IMR-90 (cell line): ENCODE data around the gene CGNL1. TPM values are rescaled to one million over a fixed set of nuclear protein-coding genes. Genes with fewer than 3 reads are reported as not detected.

Experiments used
- ATAC-seq: fragments of 200-7000 bp; cut with Tn5 transposase; 2 replicates; pipeline ENCODE4 v1.9.1; 2020; ENCODE audit warnings: low read depth, mild to moderate bottlenecking, moderate library complexity
- BruUV-seq: library from RNA; stranded (reverse); fragments of 400-500 nt; replicated peaks from 2 replicates; lab custom pipeline; 2021; lab: Mats Ljungman, UMichigan
- CTCF ChIA-PET: fragments of 300-600 bp; formaldehyde crosslinking; extraction: SDS; loops from one replicate; lab custom pipeline; 2021; ENCODE audit warnings: antibody characterized with exemption; lab: Yijun Ruan, JAX
- POLR2A ChIA-PET: fragments of 300-600 bp; sonication (Branson Sonifier 250); formaldehyde crosslinking; loops from one replicate; lab custom pipeline; 2022; ENCODE audit warnings: antibody characterized with exemption; ENCODE audit not compliant: unreplicated experiment; lab: Charles Lee
- DNase-seq: peaks from one replicate; pipeline ENCODE4 v3.0.0; 2013
- H2AFZ ChIP-seq: replicated peaks from 2 replicates; pipeline ENCODE3; 2013; ENCODE audit warnings: low read length, mild to moderate bottlenecking; ENCODE audit not compliant: poor library complexity
- H2AK5ac ChIP-seq: 2 replicates; pipeline ENCODE4 v1.6.1; 2013; ENCODE audit warnings: low read depth, low read length, inconsistent platforms
- H2AK9ac ChIP-seq: replicated peaks from 2 replicates; pipeline ENCODE3; 2013; ENCODE audit warnings: mild to moderate bottlenecking, low read depth, low read length, moderate library complexity; ENCODE audit not compliant: poor library complexity
- H2BK120ac ChIP-seq: 2 replicates; pipeline ENCODE4 v1.6.1; 2013; ENCODE audit warnings: low read depth, low read length, inconsistent platforms
- H2BK15ac ChIP-seq: 3 replicates; pipeline ENCODE4 v1.6.1; 2013; ENCODE audit warnings: low read depth, low read length, inconsistent platforms
- H2BK20ac ChIP-seq: 2 replicates; pipeline ENCODE4 v1.6.1; 2013; ENCODE audit warnings: low read depth, mild to moderate bottlenecking, inconsistent platforms, low read length, moderate library complexity
- H2BK5ac ChIP-seq: 2 replicates; pipeline ENCODE4 v1.6.1; 2013; ENCODE audit warnings: mild to moderate bottlenecking, low read depth, low read length, inconsistent platforms; ENCODE audit not compliant: poor library complexity, severe bottlenecking
- H3K14ac ChIP-seq: replicated peaks from 2 replicates; pipeline ENCODE4 v1.6.1; 2013; ENCODE audit warnings: low read depth, low read length, inconsistent platforms
- H3K18ac ChIP-seq: 2 replicates; pipeline ENCODE4 v1.6.1; 2013; ENCODE audit warnings: low read depth, low read length, control low read depth
- H3K23ac ChIP-seq: 2 replicates; pipeline ENCODE4 v1.6.1; 2013; ENCODE audit warnings: low read depth, low read length, inconsistent platforms
- H3K27ac ChIP-seq: 2 replicates; pipeline ENCODE4 v1.5.1; 2013; ENCODE audit warnings: mild to moderate bottlenecking, control low read depth, low read length; ENCODE audit not compliant: insufficient read depth
- H3K27me3 ChIP-seq: 2 replicates; pipeline ENCODE4 v1.6.1; 2013; ENCODE audit warnings: low read length; ENCODE audit not compliant: control insufficient read depth, insufficient read depth
- H3K36me3 ChIP-seq: 2 replicates; pipeline ENCODE4 v1.6.1; 2013; ENCODE audit warnings: low read length, mixed read lengths; ENCODE audit not compliant: control insufficient read depth, insufficient read depth
- H3K4ac ChIP-seq: 2 replicates; pipeline ENCODE4 v1.6.1; 2013; ENCODE audit warnings: low read depth, low read length, inconsistent platforms
- H3K4me1 ChIP-seq: 2 replicates; pipeline ENCODE4 v1.6.1; 2013; ENCODE audit warnings: low read length, mixed read lengths; ENCODE audit not compliant: control insufficient read depth, insufficient read depth
- H3K4me2 ChIP-seq: 2 replicates; pipeline ENCODE4 v1.6.1; 2013; ENCODE audit warnings: low read depth, mild to moderate bottlenecking, control low read depth, low read length, moderate library complexity
- H3K4me3 ChIP-seq: 2 replicates; pipeline ENCODE4 v1.5.1; 2013; ENCODE audit warnings: low read depth, mild to moderate bottlenecking, control low read depth, low read length, moderate library complexity; ENCODE audit not compliant: insufficient read depth
- H3K56ac ChIP-seq: 2 replicates; pipeline ENCODE4 v1.6.1; 2013; ENCODE audit warnings: low read length, inconsistent platforms; ENCODE audit not compliant: insufficient read depth; ENCODE audit errors: extremely low read depth
- H3K79me1 ChIP-seq, 2 experiments: 2 replicates each; pipeline ENCODE4 v1.6.1; 2013; ENCODE audit warnings: low read length in 2 of 2, inconsistent platforms in 1 of 2, low read depth in 1 of 2
- H3K9ac ChIP-seq: 2 replicates; pipeline ENCODE4 v1.6.1; 2013; ENCODE audit warnings: low read depth, low read length, control low read depth
- H3K9me1 ChIP-seq: 2 replicates; pipeline ENCODE4 v1.6.1; 2013; ENCODE audit warnings: low read length, inconsistent platforms; ENCODE audit not compliant: insufficient read depth
- H3K9me3 ChIP-seq: 2 replicates; pipeline ENCODE4 v1.6.1; 2013; ENCODE audit warnings: low read length; ENCODE audit not compliant: control insufficient read depth, insufficient read depth
- H4K20me1 ChIP-seq: 2 replicates; pipeline ENCODE4 v1.6.1; 2013; ENCODE audit warnings: low read length, inconsistent platforms; ENCODE audit not compliant: insufficient read depth
- H4K5ac ChIP-seq: 2 replicates; pipeline ENCODE4 v1.6.1; 2013; ENCODE audit warnings: mild to moderate bottlenecking, low read depth, low read length, control low read depth
- H4K8ac ChIP-seq, 2 experiments: 2 replicates each; pipeline ENCODE4 v1.6.1; 2013; ENCODE audit warnings: low read depth in 2 of 2, low read length in 2 of 2, control low read depth in 1 of 2, inconsistent platforms in 1 of 2
- H4K91ac ChIP-seq: 2 replicates; pipeline ENCODE4 v1.6.1; 2013; ENCODE audit warnings: low read depth, low read length, inconsistent platforms; ENCODE audit not compliant: insufficient read depth
- BHLHE40 ChIP-seq: fragments of 150-350 bp; IDR thresholded peaks from 2 replicates; pipeline ENCODE4 v1.6.1; 2016; ENCODE audit warnings: mild to moderate bottlenecking, low read depth, low read length
- CEBPB ChIP-seq: IDR thresholded peaks from 2 replicates; pipeline ENCODE4 v1.6.1; 2012; ENCODE audit warnings: low read depth, low read length, improper control_type of control experiment
- CHD1 ChIP-seq: IDR thresholded peaks from 2 replicates; pipeline ENCODE4 v1.6.1; 2012; ENCODE audit warnings: low read depth, low read length, improper control_type of control experiment
- CTCF ChIP-seq: conservative IDR thresholded peaks from 2 replicates; pipeline ENCODE4 v1.5.1; 2012; ENCODE audit warnings: mild to moderate bottlenecking, low read depth, low read length, improper control_type of control experiment
- ELK1 ChIP-seq: fragments of 150-350 bp; IDR thresholded peaks from 2 replicates; pipeline ENCODE4 v1.6.1; 2016; ENCODE audit warnings: low read depth, mild to moderate bottlenecking, low read length, moderate library complexity, borderline replicate concordance
- FOS ChIP-seq: fragments of 150-350 bp; IDR thresholded peaks from 2 replicates; pipeline ENCODE4 v1.6.1; 2016; ENCODE audit warnings: low read depth, low read length
- MAFK ChIP-seq: IDR thresholded peaks from 2 replicates; pipeline ENCODE4 v1.6.1; 2012; ENCODE audit warnings: low read depth, low read length, improper control_type of control experiment
- MAZ ChIP-seq: IDR thresholded peaks from 2 replicates; pipeline ENCODE4 v1.6.1; 2012; ENCODE audit warnings: low read depth, mild to moderate bottlenecking, low read length, improper control_type of control experiment, moderate library complexity, borderline replicate concordance
- MXI1 ChIP-seq: IDR thresholded peaks from 2 replicates; pipeline ENCODE4 v1.6.1; 2012; ENCODE audit warnings: low read depth, mild to moderate bottlenecking, low read length, moderate library complexity, borderline replicate concordance
- NFE2L2 ChIP-seq: fragments of 150-350 bp; IDR thresholded peaks from 2 replicates; pipeline ENCODE4 v1.6.1; 2016; ENCODE audit warnings: low read depth, mild to moderate bottlenecking, low read length
- POLR2A ChIP-seq: IDR thresholded peaks from 2 replicates; pipeline ENCODE4 v1.6.1; 2012; ENCODE audit warnings: mild to moderate bottlenecking, low read depth, low read length
- RAD21 ChIP-seq: IDR thresholded peaks from 2 replicates; pipeline ENCODE4 v1.6.1; 2012; ENCODE audit warnings: low read length, improper control_type of control experiment
- RCOR1 ChIP-seq: IDR thresholded peaks from 2 replicates; pipeline ENCODE4 v1.6.1; 2012; ENCODE audit warnings: mild to moderate bottlenecking, low read length, improper control_type of control experiment; ENCODE audit not compliant: insufficient replicate concordance
- RFX5 ChIP-seq: IDR thresholded peaks from 2 replicates; pipeline ENCODE4 v1.8.0; 2012; ENCODE audit warnings: low read depth, mild to moderate bottlenecking, low read length, moderate library complexity
- SMC3 ChIP-seq: fragments of 150-350 bp; IDR thresholded peaks from 2 replicates; pipeline ENCODE4 v1.6.1; 2016; ENCODE audit warnings: low read depth, mild to moderate bottlenecking, antibody characterized with exemption, low read length, moderate library complexity
- USF2 ChIP-seq: fragments of 150-350 bp; IDR thresholded peaks from 2 replicates; pipeline ENCODE4 v1.6.1; 2017; ENCODE audit warnings: mild to moderate bottlenecking, antibody characterized with exemption, low read length, low read depth
- WGBS, 2 experiments: methylation state at CpG; one replicate each; pipeline versions ENCODE4 v1.1.5 to v1.1.7; 2013; ENCODE audit warnings: missing lambda C conversion rate in 2 of 2; ENCODE audit not compliant: insufficient read length in 1 of 2; ENCODE audit errors: extremely low coverage in 2 of 2; 5-methylcytosine and 5-hydroxymethylcytosine counted together
- dilution Hi-C: fragments of 300-500 bp; cut with HindIII; formaldehyde crosslinking; loops from one replicate; pipeline ENCODE4 v1.14.3; 2018; ENCODE audit warnings: low sequenced_read_pairs; ENCODE audit not compliant: unreplicated experiment
- in situ Hi-C: fragments of 300-500 bp; cut with MboI; formaldehyde crosslinking; loops from 3 replicates; pipeline ENCODE4 v1.14.3; 2019; ENCODE audit warnings: low sequenced_read_pairs, inconsistent platforms, mixed read lengths
- intact Hi-C: fragments of 100-400 bp; cut with micrococcal nuclease; formaldehyde crosslinking; loops from 2 replicates; pipeline ENCODE4 v1.10.0; 2022
- polyA plus RNA-seq, 3 experiments: library from polyadenylated mRNA; depleted of rRNA; stranded (reverse); fragments of >200 nt; gene quantifications; 2 replicates each; pipeline ENCODE4 v1.2.3, GENCODE V29; 2012; ENCODE audit warnings: low replicate concordance in 1 of 3
- total RNA-seq: library from RNA; depleted of rRNA; stranded (reverse); fragments of >200 nt; gene quantifications from 2 replicates; pipeline ENCODE4 v1.2.3, GENCODE V29; 2012

CGNL1 gene
- total and polyA plus RNA-seq, 2 of the 4 experiments (the other 2 are of a cell fraction), result 0.07 to 0.18 TPM

GRCh38 chr15:57519806-57520205 lies 143.5 kb downstream of the CGNL1 start:
- no peaks in the 10 kb centered on the region for H3K4me1 ChIP-seq
- no peak overlapping the region for H3K4me3 ChIP-seq
- no peak overlapping the region for H2AK5ac ChIP-seq
- no peak overlapping the region for H2BK120ac ChIP-seq
- H2AK9ac ChIP-seq, result no peak overlapping the region
- H3K23ac ChIP-seq, result no peak overlapping the region
- POLR2A ChIA-PET, result no interaction called here
- H3K79me1 ChIP-seq, result no peaks in the 10 kb centered on the region
- 60% methylated on average over 1 of the region's 4 CpGs; no CpG with 5 or more reads in 1 of the 2 experiments for WGBS, 2 experiments
- no peaks in the 10 kb centered on the region for H3K9me1 ChIP-seq
- no peak overlapping the region for H2BK20ac ChIP-seq
- dilution Hi-C loops, result no loop called here
- H4K20me1 ChIP-seq, result no peaks in the 10 kb centered on the region
- CTCF ChIA-PET, result interaction anchor here (0.9 to 2.3 kb wide), 3 partner anchors 8 to 1029 kb away, joined by 3 to 10 read pairs (median 3); no protein-coding TSS in a partner anchor
- H2BK15ac ChIP-seq, result no peak overlapping the region
- no peak overlapping the region for H3K4me2 ChIP-seq
- H2BK5ac ChIP-seq, result no peak overlapping the region
- H3K56ac ChIP-seq, result no peak overlapping the region
- no peak overlapping the region for H3K14ac ChIP-seq
- H4K91ac ChIP-seq, result no peak overlapping the region
- TF ChIP-seq RCOR1 (no peak), CTCF (no peak), FOS (no peak), CEBPB (no peak), POLR2A (no peak), USF2 (no peak), NFE2L2 (no peak), MAFK (no peak), RFX5 (no peak), MXI1 (no peak), BHLHE40 (no peak), MAZ (no peak), CHD1 (no peak), SMC3 (no peak), RAD21 (no peak), ELK1 (no peak)
- no TSS peak for BruUV-seq
- DNase-seq (no peak), ATAC-seq (no peak)
- H3K36me3 ChIP-seq, result no peaks in the 10 kb centered on the region
- in situ Hi-C loops, result loop anchor here (10.0 kb wide), 1 partner anchor 1025 kb away; no protein-coding TSS in a partner anchor
- intact Hi-C loops, result no loop called here
- H3K4ac ChIP-seq, result no peak overlapping the region
- no peak overlapping the region for H2AFZ ChIP-seq
- H3K27ac ChIP-seq, result no peak overlapping the region
- no peaks in the 10 kb centered on the region for H3K9me3 ChIP-seq
- H4K8ac ChIP-seq, result no peak overlapping the region
- no peak overlapping the region for H3K9ac ChIP-seq
- no peak overlapping the region for H3K18ac ChIP-seq
- no peak overlapping the region for H4K5ac ChIP-seq
- H3K27me3 ChIP-seq, result peaks cover 24% of the 10 kb centered on the region
